KMS-11 (cell line): ENCODE results near the gene ZNF23.

Experiments
- H2AFZ ChIP-seq: fragments of 200-600 bp; sonication (generic); 2 replicates; pipeline ENCODE4 v1.6.1; 2016; ENCODE audit warnings: antibody characterized with exemption, mixed run types, low read depth
- H3K27ac ChIP-seq: fragments of 200-600 bp; sonication (generic); 2 replicates; pipeline ENCODE4 v1.6.1; 2016; ENCODE audit warnings: mild to moderate bottlenecking, mixed run types
- H3K27me3 ChIP-seq: fragments of 200-600 bp; sonication (generic); 2 replicates; pipeline ENCODE4 v1.6.1; 2017; ENCODE audit warnings: mild to moderate bottlenecking, low read depth, mixed run types, moderate library complexity; ENCODE audit not compliant: insufficient read depth
- H3K36me3 ChIP-seq: fragments of 200-600 bp; sonication (generic); 2 replicates; pipeline ENCODE4 v1.6.1; 2017; ENCODE audit warnings: mild to moderate bottlenecking, mixed run types; ENCODE audit not compliant: insufficient read depth
- H3K4me1 ChIP-seq: fragments of 200-600 bp; sonication (generic); 2 replicates; pipeline ENCODE4 v1.6.1; 2016; ENCODE audit warnings: mild to moderate bottlenecking, low read depth, mixed run types; ENCODE audit not compliant: poor library complexity, severe bottlenecking
- H3K4me2 ChIP-seq: fragments of 200-600 bp; sonication (generic); 2 replicates; pipeline ENCODE4 v1.7.0; 2016; ENCODE audit warnings: mild to moderate bottlenecking, mixed run types
- H3K4me3 ChIP-seq: fragments of 200-600 bp; sonication (generic); IDR thresholded peaks from 2 replicates; pipeline ENCODE4 v1.6.1; 2017; ENCODE audit warnings: low read depth, low read length, mixed read lengths; ENCODE audit not compliant: insufficient read depth
- H3K79me2 ChIP-seq: fragments of 200-600 bp; sonication (generic); 2 replicates; pipeline ENCODE4 v1.6.1; 2016; ENCODE audit warnings: low read depth, mixed run types; ENCODE audit not compliant: insufficient read depth
- H3K9ac ChIP-seq: fragments of 200-600 bp; sonication (generic); 2 replicates; pipeline ENCODE4 v1.6.1; 2016; ENCODE audit warnings: mild to moderate bottlenecking, mixed run types
- H4K20me1 ChIP-seq: fragments of 200-600 bp; sonication (generic); 2 replicates; pipeline ENCODE4 v1.6.1; 2016; ENCODE audit warnings: mild to moderate bottlenecking, mixed run types; ENCODE audit not compliant: insufficient read depth
- TF ChIP-seq, protein P1 (sequence below): fragments of 200-600 bp; sonication (generic); conservative IDR thresholded peaks from 2 replicates; pipeline ENCODE4 v1.6.1; 2017; ENCODE audit warnings: low read depth, mild to moderate bottlenecking, antibody characterized with exemption, low read length, moderate library complexity, mixed read lengths

Gene ZNF23

DNA sequence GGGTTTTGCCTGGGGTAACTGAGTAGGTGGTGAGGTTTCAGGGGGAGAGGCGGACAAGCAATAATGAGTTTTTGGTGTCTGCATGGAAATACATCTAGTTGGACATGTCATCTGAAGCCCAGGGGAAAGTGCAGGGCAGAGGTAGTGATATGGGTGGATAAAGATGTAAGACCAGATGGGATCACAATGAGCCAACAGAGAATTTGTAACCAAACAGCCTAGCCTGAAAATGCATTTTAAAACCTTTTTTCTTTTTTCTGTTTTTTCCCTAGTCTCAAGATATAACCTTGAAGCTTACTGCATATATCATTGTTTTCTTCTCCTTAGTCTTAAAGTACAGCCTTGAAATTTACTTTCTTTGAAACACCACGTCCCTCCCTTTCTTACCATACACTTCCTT is 30.7 kb upstream of the ZNF23 start:
- Histone ChIP-seq H3K9ac (no peak overlapping the region), H4K20me1 (no peaks in the 10 kb centered on the region)
- TF ChIP-seq, protein P1, sequence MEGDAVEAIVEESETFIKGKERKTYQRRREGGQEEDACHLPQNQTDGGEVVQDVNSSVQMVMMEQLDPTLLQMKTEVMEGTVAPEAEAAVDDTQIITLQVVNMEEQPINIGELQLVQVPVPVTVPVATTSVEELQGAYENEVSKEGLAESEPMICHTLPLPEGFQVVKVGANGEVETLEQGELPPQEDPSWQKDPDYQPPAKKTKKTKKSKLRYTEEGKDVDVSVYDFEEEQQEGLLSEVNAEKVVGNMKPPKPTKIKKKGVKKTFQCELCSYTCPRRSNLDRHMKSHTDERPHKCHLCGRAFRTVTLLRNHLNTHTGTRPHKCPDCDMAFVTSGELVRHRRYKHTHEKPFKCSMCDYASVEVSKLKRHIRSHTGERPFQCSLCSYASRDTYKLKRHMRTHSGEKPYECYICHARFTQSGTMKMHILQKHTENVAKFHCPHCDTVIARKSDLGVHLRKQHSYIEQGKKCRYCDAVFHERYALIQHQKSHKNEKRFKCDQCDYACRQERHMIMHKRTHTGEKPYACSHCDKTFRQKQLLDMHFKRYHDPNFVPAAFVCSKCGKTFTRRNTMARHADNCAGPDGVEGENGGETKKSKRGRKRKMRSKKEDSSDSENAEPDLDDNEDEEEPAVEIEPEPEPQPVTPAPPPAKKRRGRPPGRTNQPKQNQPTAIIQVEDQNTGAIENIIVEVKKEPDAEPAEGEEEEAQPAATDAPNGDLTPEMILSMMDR: no peak

DNA sequence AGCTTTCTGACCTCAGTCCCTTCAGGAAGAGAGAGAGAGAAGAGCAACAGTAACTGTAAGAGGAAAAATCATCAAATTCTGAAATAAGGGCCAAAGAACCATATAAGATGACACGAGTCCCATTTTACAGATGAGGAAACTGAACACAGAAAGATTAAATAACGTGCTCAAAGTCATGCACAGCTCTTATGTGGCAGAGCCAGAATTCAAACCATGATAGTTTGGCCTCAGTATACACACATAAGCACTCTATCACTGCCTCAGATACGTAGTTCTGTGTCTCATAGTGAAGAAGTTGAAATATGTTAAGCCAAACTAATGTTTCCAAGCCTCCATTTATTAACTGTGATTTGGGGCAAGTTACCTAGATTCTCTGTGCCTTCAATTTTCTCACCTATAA is 29.0 kb upstream of the ZNF23 start:
- Histone ChIP-seq H3K9ac (no peak overlapping the region), H4K20me1 (no peaks in the 10 kb centered on the region), H2AFZ (no peak overlapping the region)

More for the DNA sequence above, 30.7 kb upstream of the ZNF23 start:
- Histone ChIP-seq H2AFZ (no peak overlapping the region), H3K4me3 (no peak overlapping the region), H3K27ac (no peak overlapping the region), H3K4me2 (no peak overlapping the region), H3K79me2 (no peaks in the 10 kb centered on the region), H3K36me3 (no peaks in the 10 kb centered on the region), H3K4me1 (no peaks in the 10 kb centered on the region), H3K27me3 (no peaks in the 10 kb centered on the region)

GRCh38 chr16:71490361-71490760 is 28.3 kb upstream of the ZNF23 start:
- TF ChIP-seq, protein P1: no peak
- no peak overlapping the region for H3K27ac ChIP-seq
- H4K20me1 ChIP-seq: no peaks in the 10 kb centered on the region
- no peak overlapping the region for H3K9ac ChIP-seq
- no peak overlapping the region for H3K4me3 ChIP-seq
- H3K27me3 ChIP-seq: no peaks in the 10 kb centered on the region
- H3K36me3 ChIP-seq: no peaks in the 10 kb centered on the region
- H2AFZ ChIP-seq: no peak overlapping the region
- no peaks in the 10 kb centered on the region for H3K79me2 ChIP-seq
- H3K4me2 ChIP-seq: no peak overlapping the region
- H3K4me1 ChIP-seq: no peaks in the 10 kb centered on the region

More for the DNA sequence above, 29.0 kb upstream of the ZNF23 start:
- no peaks in the 10 kb centered on the region for H3K27me3 ChIP-seq
- no peak overlapping the region for H3K4me3 ChIP-seq
- TF ChIP-seq, protein P1: no peak
- no peaks in the 10 kb centered on the region for H3K36me3 ChIP-seq
- no peak overlapping the region for H3K4me2 ChIP-seq
- H3K79me2 ChIP-seq: no peaks in the 10 kb centered on the region
- no peaks in the 10 kb centered on the region for H3K4me1 ChIP-seq
- no peak overlapping the region for H3K27ac ChIP-seq

DNA sequence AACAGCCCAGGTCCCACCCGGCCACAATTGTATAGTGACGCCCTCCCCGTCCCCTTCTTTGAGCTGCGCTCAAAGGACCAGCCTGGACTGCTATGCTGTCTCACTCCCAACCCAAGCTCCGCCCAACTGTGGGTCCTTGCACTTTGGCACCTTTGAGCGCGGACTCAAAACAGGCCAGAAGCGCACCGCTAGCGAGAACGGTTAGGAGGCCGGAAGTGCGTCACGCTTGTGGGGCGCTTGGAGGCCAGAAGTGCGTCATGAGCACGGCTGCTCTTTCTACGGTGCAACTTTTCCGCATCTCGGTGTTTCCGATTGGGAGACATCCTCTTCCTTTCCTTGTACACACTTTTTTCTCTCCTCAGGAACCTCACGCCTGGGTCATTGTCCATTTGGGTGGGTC is 27.1 kb upstream of the ZNF23 start, which contains the start of gene ZNF19:
Gene ZNF19, minus strand, starts transcription at position 203 of the 400 bp plus-strand sequence. CDS start 7,210 bp downstream, outside the sequence.
- Histone ChIP-seq H3K27ac (no peak within 1 kb of the TSS), H3K36me3 (no peaks in the 10 kb centered on the region), H2AFZ (no peak within 1 kb of the TSS), H3K4me1 (peaks cover 3% of the 10 kb centered on the region), H3K27me3 (no peaks in the 10 kb centered on the region), H3K4me2 (no peak within 1 kb of the TSS), H3K4me3 (no peak within 1 kb of the TSS), H3K9ac (no peak within 1 kb of the TSS), H3K79me2 (no peaks in the 10 kb centered on the region), H4K20me1 (no peaks in the 10 kb centered on the region)
- TF ChIP-seq, protein P1: no peak
